Measurements from ENCODE around the gene HMGCS1. TPM values are rescaled to one million over a fixed set of nuclear protein-coding genes. Genes with fewer than 3 reads are reported as not detected.

Gene HMGCS1
- total and polyA plus RNA-seq, 9 of the 15 experiments (the other 6 are each of a cell fraction or from before 2014, with no cell fraction given), result 43.7 to 337 (median 111) TPM

DNA sequence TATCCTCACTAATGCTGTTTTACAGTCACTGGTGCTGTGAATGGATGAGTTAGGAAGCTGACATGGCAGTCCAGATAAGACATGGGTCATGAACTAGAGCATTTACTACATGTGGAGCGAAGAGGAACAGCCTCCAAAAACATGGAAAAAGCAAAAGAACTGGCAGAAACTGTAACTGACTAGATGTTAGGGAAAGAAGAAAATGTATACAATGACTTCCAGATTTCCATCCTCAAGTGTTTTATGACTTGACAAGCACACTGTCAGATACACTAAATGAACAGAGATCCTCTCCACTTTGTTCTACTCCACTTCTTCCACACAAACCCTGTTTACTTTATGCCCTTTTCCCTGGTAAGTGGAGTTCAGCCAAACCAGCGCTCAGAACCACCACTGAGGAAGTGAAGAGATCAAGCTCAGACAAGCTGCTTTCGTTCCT lies 11.5 kb downstream of the HMGCS1 start (continued):
- TF ChIP-seq, protein P1, sequence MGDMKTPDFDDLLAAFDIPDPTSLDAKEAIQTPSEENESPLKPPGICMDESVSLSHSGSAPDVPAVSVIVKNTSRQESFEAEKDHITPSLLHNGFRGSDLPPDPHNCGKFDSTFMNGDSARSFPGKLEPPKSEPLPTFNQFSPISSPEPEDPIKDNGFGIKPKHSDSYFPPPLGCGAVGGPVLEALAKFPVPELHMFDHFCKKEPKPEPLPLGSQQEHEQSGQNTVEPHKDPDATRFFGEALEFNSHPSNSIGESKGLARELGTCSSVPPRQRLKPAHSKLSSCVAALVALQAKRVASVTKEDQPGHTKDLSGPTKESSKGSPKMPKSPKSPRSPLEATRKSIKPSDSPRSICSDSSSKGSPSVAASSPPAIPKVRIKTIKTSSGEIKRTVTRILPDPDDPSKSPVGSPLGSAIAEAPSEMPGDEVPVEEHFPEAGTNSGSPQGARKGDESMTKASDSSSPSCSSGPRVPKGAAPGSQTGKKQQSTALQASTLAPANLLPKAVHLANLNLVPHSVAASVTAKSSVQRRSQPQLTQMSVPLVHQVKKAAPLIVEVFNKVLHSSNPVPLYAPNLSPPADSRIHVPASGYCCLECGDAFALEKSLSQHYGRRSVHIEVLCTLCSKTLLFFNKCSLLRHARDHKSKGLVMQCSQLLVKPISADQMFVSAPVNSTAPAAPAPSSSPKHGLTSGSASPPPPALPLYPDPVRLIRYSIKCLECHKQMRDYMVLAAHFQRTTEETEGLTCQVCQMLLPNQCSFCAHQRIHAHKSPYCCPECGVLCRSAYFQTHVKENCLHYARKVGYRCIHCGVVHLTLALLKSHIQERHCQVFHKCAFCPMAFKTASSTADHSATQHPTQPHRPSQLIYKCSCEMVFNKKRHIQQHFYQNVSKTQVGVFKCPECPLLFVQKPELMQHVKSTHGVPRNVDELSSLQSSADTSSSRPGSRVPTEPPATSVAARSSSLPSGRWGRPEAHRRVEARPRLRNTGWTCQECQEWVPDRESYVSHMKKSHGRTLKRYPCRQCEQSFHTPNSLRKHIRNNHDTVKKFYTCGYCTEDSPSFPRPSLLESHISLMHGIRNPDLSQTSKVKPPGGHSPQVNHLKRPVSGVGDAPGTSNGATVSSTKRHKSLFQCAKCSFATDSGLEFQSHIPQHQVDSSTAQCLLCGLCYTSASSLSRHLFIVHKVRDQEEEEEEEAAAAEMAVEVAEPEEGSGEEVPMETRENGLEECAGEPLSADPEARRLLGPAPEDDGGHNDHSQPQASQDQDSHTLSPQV (IDR thresholded peaks at IDR 0.05), result 0 out of 2 replicates have a peak, but pooled peaks have one; percentile 16
- TF ChIP-seq ZNF57 (CRISPR knock-in tag; IDR thresholded peaks at IDR 0.05) (no peak), ZNF174 (CRISPR knock-in tag; IDR thresholded peaks at IDR 0.05) (no peak), STAT5B (CRISPR knock-in tag; IDR thresholded peaks at IDR 0.05) (no peak), SNRNP70 (optimal IDR thresholded peaks at IDR 0.05; ENCODE audit: low read depth, low read length) (no peak), SMARCA4 (IDR thresholded peaks at IDR 0.05) (0 out of 2 replicates have a peak, but pooled peaks have one; percentile 24), WHSC1 (IDR thresholded peaks at IDR 0.05; ENCODE audit: low read length) (no peak), POLR3A (IDR thresholded peaks at IDR 0.05; ENCODE audit: borderline replicate concordance, extremely low read depth, insufficient read depth, insufficient read length) (no peak), HDAC1 (IDR thresholded peaks at IDR 0.05) (peak in 1 of 2 experiments; percentile 41; a peak in 1 of 4 replicates), YY1 (IDR thresholded peaks at IDR 0.05; ENCODE audit: borderline replicate concordance in 1 of 3, control insufficient read depth in 1 of 3, extremely low read depth in 1 of 3, insufficient read depth in 3 of 3, insufficient read length in 1 of 3, insufficient replicate concordance in 2 of 3, low read depth in 1 of 3, low read length in 2 of 3) (peak in 1 of 3 experiments; percentile 46), GABPA (tag; conservative IDR thresholded peaks at IDR 0.05; ENCODE audit: low read depth) (no peak), ZNF507 (tag; conservative IDR thresholded peaks at IDR 0.05) (no peak)
- TF ChIP-seq, protein P2, sequence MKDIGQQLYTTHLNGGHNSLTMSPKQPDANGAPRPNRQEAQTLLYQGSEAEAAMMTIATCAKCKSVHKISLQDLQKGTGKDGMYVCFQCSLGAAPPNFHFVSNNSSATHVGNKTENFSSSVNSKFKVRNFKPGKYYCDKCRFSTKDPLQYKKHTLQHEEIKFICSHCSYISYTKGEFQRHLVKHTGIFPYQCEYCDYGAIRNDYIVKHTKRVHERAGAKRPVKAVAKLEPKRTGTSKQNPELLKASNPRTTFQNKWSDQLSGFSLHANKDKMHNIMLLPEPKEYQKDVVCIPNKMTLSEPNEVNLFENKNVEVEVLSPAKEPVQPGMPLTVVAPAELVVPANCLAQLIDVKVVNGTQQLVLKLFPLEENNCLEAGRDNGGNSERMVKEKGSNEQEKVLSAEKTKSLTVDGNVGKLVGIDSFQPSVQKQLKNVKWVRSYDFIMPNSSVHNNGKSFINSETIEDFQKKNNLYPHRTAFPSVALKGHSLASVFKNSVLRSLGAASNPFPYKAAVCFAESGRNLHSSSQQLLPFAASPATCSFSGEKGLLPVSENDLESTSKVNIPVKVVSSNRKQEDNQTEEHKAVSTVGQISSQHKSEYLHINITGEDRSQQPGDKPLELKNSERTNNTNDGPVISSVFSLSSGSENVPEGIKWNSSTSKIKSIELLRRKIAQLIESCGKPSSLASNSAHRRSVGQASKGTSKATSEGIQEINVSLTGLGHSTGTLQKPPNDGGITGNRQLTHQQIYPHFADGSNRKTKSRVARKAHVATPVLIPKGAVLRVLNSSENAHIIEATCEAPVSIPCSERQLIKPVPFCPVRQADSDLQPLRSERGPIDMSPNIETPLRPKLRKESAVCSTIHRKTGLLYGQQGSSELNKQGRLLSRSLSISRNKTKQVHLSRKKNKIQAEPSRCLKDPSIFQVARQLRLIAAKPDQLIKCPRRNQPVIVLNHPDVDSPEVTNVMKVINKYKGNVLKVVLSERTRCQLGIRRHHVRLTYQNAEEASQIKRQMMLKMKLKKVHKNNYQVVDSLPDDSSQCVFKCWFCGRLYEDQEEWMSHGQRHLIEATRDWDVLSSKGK (CRISPR knock-in tag; IDR thresholded peaks at IDR 0.05), result no peak
- TF ChIP-seq, protein P3, sequence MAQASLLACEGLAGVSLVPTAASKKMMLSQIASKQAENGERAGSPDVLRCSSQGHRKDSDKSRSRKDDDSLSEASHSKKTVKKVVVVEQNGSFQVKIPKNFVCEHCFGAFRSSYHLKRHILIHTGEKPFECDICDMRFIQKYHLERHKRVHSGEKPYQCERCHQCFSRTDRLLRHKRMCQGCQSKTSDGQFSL (CRISPR knock-in tag; IDR thresholded peaks at IDR 0.05), result no peak
- TF ChIP-seq, protein P3 (tag; IDR thresholded peaks at IDR 0.05), result no peak
- TF ChIP-seq, protein P4, sequence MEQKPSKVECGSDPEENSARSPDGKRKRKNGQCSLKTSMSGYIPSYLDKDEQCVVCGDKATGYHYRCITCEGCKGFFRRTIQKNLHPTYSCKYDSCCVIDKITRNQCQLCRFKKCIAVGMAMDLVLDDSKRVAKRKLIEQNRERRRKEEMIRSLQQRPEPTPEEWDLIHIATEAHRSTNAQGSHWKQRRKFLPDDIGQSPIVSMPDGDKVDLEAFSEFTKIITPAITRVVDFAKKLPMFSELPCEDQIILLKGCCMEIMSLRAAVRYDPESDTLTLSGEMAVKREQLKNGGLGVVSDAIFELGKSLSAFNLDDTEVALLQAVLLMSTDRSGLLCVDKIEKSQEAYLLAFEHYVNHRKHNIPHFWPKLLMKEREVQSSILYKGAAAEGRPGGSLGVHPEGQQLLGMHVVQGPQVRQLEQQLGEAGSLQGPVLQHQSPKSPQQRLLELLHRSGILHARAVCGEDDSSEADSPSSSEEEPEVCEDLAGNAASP (IDR thresholded peaks at IDR 0.05), result no peak
- TF ChIP-seq, protein P5, sequence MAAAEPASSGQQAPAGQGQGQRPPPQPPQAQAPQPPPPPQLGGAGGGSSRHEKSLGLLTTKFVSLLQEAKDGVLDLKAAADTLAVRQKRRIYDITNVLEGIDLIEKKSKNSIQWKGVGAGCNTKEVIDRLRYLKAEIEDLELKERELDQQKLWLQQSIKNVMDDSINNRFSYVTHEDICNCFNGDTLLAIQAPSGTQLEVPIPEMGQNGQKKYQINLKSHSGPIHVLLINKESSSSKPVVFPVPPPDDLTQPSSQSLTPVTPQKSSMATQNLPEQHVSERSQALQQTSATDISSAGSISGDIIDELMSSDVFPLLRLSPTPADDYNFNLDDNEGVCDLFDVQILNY (CRISPR knock-in tag; IDR thresholded peaks at IDR 0.05), result no peak
